Stimulated activated naive CD8-positive, alpha-beta T cell treated with anti-CD3 and anti-CD28 coated beads, Interleukin-15, amount 100 ng/mL, for 72 hours (primary cell): ENCODE results near the gene COX10.

Source experiments
- ATAC-seq: fragments of 150-1000 bp; cut with Tn5 transposase; 2 replicates; pipeline ENCODE4 v1.10.0; 2021; ENCODE audit warnings: mild to moderate bottlenecking, moderate library complexity
- DNase-seq, 2 donors: peaks; one replicate each; pipeline ENCODE4 v3.0.0; 2021 to 2022
- H3K27ac Mint-ChIP-seq, 2 donors: one replicate each; pipeline ENCODE4 v1.8.0; 2022; ENCODE audit warnings: mild to moderate bottlenecking in 2 of 2, mixed read lengths in 2 of 2, moderate library complexity in 2 of 2
- H3K27me3 Mint-ChIP-seq: one replicate; pipeline ENCODE4 v1.8.0; 2022; ENCODE audit warnings: mixed read lengths
- H3K4me1 Mint-ChIP-seq: one replicate; pipeline ENCODE4 v1.8.0; 2022; ENCODE audit warnings: mild to moderate bottlenecking, mixed read lengths
- H3K4me3 Mint-ChIP-seq, 2 donors: one replicate each; pipeline ENCODE4 v1.8.0; 2022; ENCODE audit warnings: mild to moderate bottlenecking in 2 of 2, mixed read lengths in 2 of 2, moderate library complexity in 1 of 2
- H3K9me3 Mint-ChIP-seq, 2 donors: one replicate each; pipeline ENCODE4 v1.8.0; 2022; ENCODE audit warnings: mixed read lengths in 2 of 2

Gene COX10

GRCh38 chr17:14094676-14095601 is 25.6 kb downstream of the COX10 start:
- Mint-ChIP-seq H3K27me3 (no peaks in the 10 kb centered on the region), H3K9me3 (no peaks in the 10 kb centered on the region), H3K4me1 (peaks cover 36% of the 10 kb centered on the region), H3K27ac (no peak overlapping the region), H3K4me3 (no peak overlapping the region)
- no peak for ATAC-seq
- DNase-seq: no peak

DNA sequence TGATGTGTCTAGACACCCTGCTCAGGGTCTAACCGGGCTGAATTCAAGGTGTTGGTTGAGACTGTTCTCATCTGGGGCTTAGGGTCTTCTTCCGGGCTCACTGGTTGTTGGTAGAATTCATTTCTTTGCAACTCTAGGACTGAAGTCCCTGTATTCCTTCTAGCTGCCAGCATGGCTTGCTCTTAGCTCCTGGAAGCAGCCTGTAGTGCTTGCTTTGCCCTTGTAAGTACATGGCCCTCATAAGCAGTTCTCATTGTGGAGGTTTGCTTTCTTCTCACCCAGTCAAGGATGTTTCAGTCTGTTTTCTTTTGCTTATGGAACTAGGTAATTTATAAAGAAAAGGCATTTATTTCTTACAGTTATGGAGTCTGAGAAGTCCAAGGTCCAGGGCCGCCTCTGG is 26.3 kb downstream of the COX10 start:
- no peak for DNase-seq
- peaks cover 33% of the 10 kb centered on the region for H3K4me1 Mint-ChIP-seq
- no peak overlapping the region for H3K27ac Mint-ChIP-seq
- no peaks in the 10 kb centered on the region for H3K9me3 Mint-ChIP-seq
- H3K4me3 Mint-ChIP-seq: no peak overlapping the region
- no peak for ATAC-seq
- H3K27me3 Mint-ChIP-seq: no peaks in the 10 kb centered on the region

- Mint-ChIP-seq H3K27ac (no peak overlapping the region), H3K4me1 (peaks cover 21% of the 10 kb centered on the region), H3K9me3 (no peaks in the 10 kb centered on the region), H3K27me3 (no peaks in the 10 kb centered on the region), H3K4me3 (no peak overlapping the region)
- ATAC-seq (no peak), DNase-seq (no peak)
Observed at GRCh38 chr17:14098246-14098645, 28.9 kb downstream of the COX10 start.

GRCh38 chr17:14101976-14102375 is 32.7 kb downstream of the COX10 start:
- Mint-ChIP-seq H3K27me3 (no peaks in the 10 kb centered on the region), H3K4me3 (no peak overlapping the region), H3K27ac (no peak overlapping the region), H3K9me3 (no peaks in the 10 kb centered on the region), H3K4me1 (peaks cover 6% of the 10 kb centered on the region)
- DNase-seq (no peak), ATAC-seq (no peak)

DNA sequence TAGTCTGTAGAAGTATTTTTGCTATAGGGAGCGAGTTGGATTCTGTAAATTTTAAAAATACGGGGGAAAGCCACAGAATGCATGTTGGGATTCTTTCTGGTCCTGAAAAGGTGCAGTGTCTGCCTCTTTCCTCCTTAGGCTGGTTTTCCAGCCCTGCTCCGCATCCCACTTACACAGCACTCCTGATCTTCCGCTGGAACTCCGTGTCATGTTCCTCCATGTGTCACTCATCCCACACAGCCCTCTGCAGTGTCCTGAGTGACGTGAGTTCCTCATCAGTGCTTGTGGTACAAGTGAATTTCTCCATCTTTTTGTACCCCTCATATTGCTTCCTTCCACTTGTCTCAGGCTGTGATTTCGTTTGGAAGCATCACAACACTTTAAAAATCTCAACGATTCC is 34.5 kb downstream of the COX10 start:
- Mint-ChIP-seq H3K27me3 (no peaks in the 10 kb centered on the region), H3K4me1 (peaks cover 25% of the 10 kb centered on the region), H3K9me3 (peaks cover 0 to 5% of the 10 kb centered on the region in 2 donors), H3K27ac (no peak overlapping the region), H3K4me3 (no peak overlapping the region)
- ATAC-seq (no peak), DNase-seq (no peak)

- Mint-ChIP-seq H3K4me3 (no peak overlapping the region), H3K27me3 (no peaks in the 10 kb centered on the region), H3K27ac (no peak overlapping the region), H3K9me3 (peaks cover 0 to 5% of the 10 kb centered on the region in 2 donors), H3K4me1 (peaks cover 26% of the 10 kb centered on the region)
- ATAC-seq (no peak), DNase-seq (no peak)
Observed at GRCh38 chr17:14104734-14105133, 35.4 kb downstream of the COX10 start.

- peak; percentile 66 for ATAC-seq
- no peak for DNase-seq
- H3K4me1 Mint-ChIP-seq: peaks cover 38% of the 10 kb centered on the region
- no peaks in the 10 kb centered on the region for H3K27me3 Mint-ChIP-seq
- H3K4me3 Mint-ChIP-seq: peak overlapping the region in 1 of 2 donors; percentile 6
- no peak overlapping the region for H3K27ac Mint-ChIP-seq
- peaks cover 0 to 10% of the 10 kb centered on the region in 2 donors for H3K9me3 Mint-ChIP-seq
Observed at GRCh38 chr17:14107889-14108288, 38.6 kb downstream of the COX10 start.

DNA sequence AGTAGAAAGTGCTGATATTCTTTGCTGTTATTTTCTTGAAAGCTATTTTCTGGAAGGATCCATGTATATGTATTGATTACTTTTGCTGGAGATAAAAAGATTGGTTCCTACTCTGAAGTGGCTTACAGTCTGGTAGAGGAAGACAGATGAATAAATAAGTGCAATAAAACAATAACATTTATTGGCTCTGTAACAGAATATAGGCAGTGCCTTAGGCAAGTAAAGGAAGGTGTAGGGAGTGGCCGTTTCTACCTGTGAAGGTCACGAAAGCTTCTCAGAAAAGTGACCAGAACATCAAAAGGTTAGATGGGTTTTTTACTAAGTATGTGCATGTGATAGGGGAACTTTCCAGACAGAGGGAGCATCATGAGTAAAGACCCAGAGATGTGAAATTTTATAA is 43.1 kb downstream of the COX10 start:
- peaks cover 59% of the 10 kb centered on the region for H3K4me1 Mint-ChIP-seq
- ATAC-seq (no peak), DNase-seq (no peak)
- no peak overlapping the region for H3K4me3 Mint-ChIP-seq
- no peaks in the 10 kb centered on the region for H3K27me3 Mint-ChIP-seq
- peaks cover 0 to 21% of the 10 kb centered on the region in 2 donors for H3K9me3 Mint-ChIP-seq
- no peak overlapping the region for H3K27ac Mint-ChIP-seq

GRCh38 chr17:14113137-14113536 is 43.8 kb downstream of the COX10 start:
- DNase-seq (no peak), ATAC-seq (no peak)
- H3K27ac Mint-ChIP-seq: no peak overlapping the region
- H3K9me3 Mint-ChIP-seq: peaks cover 0 to 18% of the 10 kb centered on the region in 2 donors
- H3K27me3 Mint-ChIP-seq: no peaks in the 10 kb centered on the region
- H3K4me3 Mint-ChIP-seq: no peak overlapping the region
- H3K4me1 Mint-ChIP-seq: peaks cover 59% of the 10 kb centered on the region

GRCh38 chr17:14116263-14117024 is 47.1 kb downstream of the COX10 start:
- Mint-ChIP-seq H3K4me1 (peaks cover 65% of the 10 kb centered on the region), H3K27me3 (no peaks in the 10 kb centered on the region), H3K27ac (peak overlapping the region; percentile 66 to 96), H3K9me3 (peaks cover 15 to 30% of the 10 kb centered on the region in 2 donors), H3K4me3 (peak overlapping the region; percentile 3 to 76)
- ATAC-seq: peak; percentile 62
- DNase-seq: peak in 1 of 2 donors; percentile 11

GRCh38 chr17:14118951-14119350 is 49.6 kb downstream of the COX10 start:
- ATAC-seq (peak; percentile 98), DNase-seq (peak in 1 of 2 donors; percentile 24)
- Mint-ChIP-seq H3K4me3 (peak overlapping the region; percentile 31 to 72), H3K4me1 (peaks cover 86% of the 10 kb centered on the region), H3K27ac (peak overlapping the region; percentile 92 to 99), H3K27me3 (no peaks in the 10 kb centered on the region), H3K9me3 (peaks cover 15 to 31% of the 10 kb centered on the region in 2 donors)

DNA sequence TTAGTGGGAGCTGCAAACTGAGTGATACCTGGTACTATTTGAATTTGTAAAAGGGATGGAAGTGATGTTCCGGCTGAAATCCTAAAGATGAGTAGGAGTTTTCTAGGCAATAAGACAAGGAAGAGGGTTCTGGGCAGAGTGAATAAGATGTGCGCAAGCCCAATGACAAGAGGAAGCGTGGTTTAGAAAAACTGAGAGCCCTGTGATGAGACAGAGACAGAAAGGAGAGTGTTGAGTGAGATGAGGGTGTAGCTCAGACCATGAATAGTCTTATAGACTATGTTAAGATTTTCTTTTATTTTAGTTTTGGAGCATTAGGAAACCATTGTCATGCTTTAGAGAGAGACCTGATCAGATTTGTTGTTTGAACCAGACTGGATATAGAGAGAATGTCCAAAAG is 50.2 kb downstream of the COX10 start:
- H3K27ac Mint-ChIP-seq: peak overlapping the region; percentile 56 to 99
- ATAC-seq: peak; percentile 41
- H3K4me3 Mint-ChIP-seq: peak overlapping the region in 1 of 2 donors; percentile 72
- peaks cover 89% of the 10 kb centered on the region for H3K4me1 Mint-ChIP-seq
- peaks cover 15 to 31% of the 10 kb centered on the region in 2 donors for H3K9me3 Mint-ChIP-seq
- H3K27me3 Mint-ChIP-seq: no peaks in the 10 kb centered on the region
- DNase-seq: no peak

GRCh38 chr17:14121952-14122351 is 52.6 kb downstream of the COX10 start:
- no peak for DNase-seq
- peaks cover 15 to 18% of the 10 kb centered on the region in 2 donors for H3K9me3 Mint-ChIP-seq
- peak overlapping the region in 1 of 2 donors; percentile 71 for H3K27ac Mint-ChIP-seq
- ATAC-seq: no peak
- no peak overlapping the region for H3K4me3 Mint-ChIP-seq
- peaks cover 76% of the 10 kb centered on the region for H3K4me1 Mint-ChIP-seq
- H3K27me3 Mint-ChIP-seq: no peaks in the 10 kb centered on the region

- H3K4me1 Mint-ChIP-seq: peaks cover 58% of the 10 kb centered on the region
- no peak for ATAC-seq
- no peak for DNase-seq
- no peak overlapping the region for H3K4me3 Mint-ChIP-seq
- H3K9me3 Mint-ChIP-seq: peaks cover 15 to 18% of the 10 kb centered on the region in 2 donors
- peak overlapping the region in 1 of 2 donors; percentile 80 for H3K27ac Mint-ChIP-seq
- H3K27me3 Mint-ChIP-seq: no peaks in the 10 kb centered on the region
Observed at GRCh38 chr17:14123619-14124278, 54.4 kb downstream of the COX10 start.

- ATAC-seq (no peak), DNase-seq (no peak)
- Mint-ChIP-seq H3K27ac (no peak overlapping the region), H3K9me3 (peaks cover 8 to 13% of the 10 kb centered on the region in 2 donors), H3K4me3 (no peak overlapping the region), H3K4me1 (peaks cover 53% of the 10 kb centered on the region), H3K27me3 (no peaks in the 10 kb centered on the region)
Observed at GRCh38 chr17:14124854-14125253, 55.5 kb downstream of the COX10 start.
